GM18508 (cell line): ENCODE measurements around the gene FANCF.
"Not testable (repeated sequence)": the region's sequence is repeated elsewhere in the genome, so short reads cannot be mapped to it uniquely, and the experiment has no call there.

Experiments used
- ATAC-seq: cut with Tn5 transposase; IDR thresholded peaks from one replicate; pipeline ENCODE4 v1.9.1; 2021; ENCODE audit warnings: moderate number of reproducible peaks; ENCODE audit not compliant: insufficient read depth, unreplicated experiment

The FANCF gene

DNA sequence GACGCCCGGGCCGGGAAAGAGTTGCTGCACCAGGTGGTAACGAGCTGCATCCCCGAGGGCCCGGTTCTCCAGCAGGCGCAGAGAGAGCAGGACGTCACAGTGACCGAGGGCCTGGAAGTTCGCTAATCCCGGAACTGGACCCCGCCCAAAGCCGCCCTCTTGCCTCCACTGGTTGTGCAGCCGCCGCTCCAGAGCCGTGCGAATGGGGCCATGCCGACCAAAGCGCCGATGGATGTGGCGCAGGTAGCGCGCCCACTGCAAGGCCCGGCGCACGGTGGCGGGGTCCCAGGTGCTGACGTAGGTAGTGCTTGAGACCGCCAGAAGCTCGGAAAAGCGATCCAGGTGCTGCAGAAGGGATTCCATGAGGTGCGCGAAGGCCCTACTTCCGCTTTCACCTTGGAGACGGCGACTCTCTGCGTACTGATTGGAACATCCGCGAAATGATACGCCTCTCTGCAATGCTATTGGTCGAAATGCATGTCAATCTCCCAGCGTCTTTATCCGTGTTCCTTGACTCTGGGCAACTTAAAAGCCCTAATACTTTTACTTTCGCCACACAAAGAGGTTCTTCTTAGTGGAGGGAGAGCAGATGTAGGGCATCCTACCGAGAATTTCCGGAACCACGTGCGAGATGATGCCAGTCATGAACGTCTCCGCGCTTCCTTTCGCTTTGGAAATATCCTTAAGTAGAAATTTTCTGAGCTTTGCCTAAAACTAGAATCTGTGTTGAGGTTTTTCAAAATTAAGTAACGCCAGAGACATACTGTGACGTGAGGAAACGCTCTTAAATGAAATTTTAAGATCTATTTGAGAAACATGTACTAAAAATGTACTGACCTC is at the start of gene FANCF:
Gene FANCF, minus strand, starts transcription at position 376 of the 840 bp plus-strand sequence. Its CDS starts 13 bp downstream, at position 363.
- peak; percentile 95 for ATAC-seq

- ATAC-seq = no peak
Observed at GRCh38 chr11:22674470-22675439, 49.1 kb upstream of the FANCF start.

- ATAC-seq = no peak
Observed at GRCh38 chr11:22671751-22672150, 46.1 kb upstream of the FANCF start.

GRCh38 chr11:22670830-22671229 is 45.2 kb upstream of the FANCF start:
- ATAC-seq = peak; percentile 39

- no peak for ATAC-seq
Observed at GRCh38 chr11:22669368-22669767, 43.7 kb upstream of the FANCF start.

GRCh38 chr11:22668005-22668796 is 42.6 kb upstream of the FANCF start:
- no peak for ATAC-seq

DNA sequence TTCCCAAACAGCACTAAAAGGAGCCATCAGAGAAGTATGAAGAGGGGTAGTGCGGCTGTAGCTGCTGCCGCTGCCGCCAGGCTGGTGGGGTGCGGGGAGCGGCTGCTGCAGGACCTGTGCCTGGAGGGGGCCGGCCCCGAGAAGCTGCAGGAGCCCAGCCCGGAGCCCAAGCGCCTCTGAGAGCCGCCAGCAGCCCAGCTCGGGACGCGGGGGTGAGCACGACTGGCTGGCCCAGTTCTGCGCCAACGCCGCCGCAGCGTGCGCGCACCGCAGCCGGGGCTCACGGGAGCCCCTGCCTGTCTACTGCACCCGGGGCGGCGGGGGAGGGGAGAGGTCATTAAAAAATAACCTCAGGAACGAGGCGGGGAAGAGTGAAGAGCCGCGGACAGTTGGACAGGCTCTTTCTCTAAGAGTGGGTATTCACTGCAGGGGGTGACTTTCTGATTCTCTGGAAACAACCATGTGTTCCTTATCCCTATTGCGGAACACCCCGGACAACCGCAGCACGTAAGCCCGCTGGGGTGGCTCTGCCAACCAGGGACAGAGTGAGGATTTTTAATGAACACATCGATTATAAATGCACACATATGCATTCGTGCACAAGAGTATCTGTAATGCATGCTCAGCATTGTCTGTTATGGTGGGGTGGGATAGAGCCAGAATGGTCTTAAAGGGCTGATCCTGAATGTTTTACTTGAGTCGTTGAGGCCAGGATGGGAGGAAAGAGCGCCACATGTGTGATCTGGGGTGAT is 41.2 kb upstream of the FANCF start:
- ATAC-seq = no peak

GRCh38 chr11:22666325-22666687 is 40.7 kb upstream of the FANCF start, which contains the start of gene GAS2:
TSS of gene GAS2 (plus strand) at chr11:22666611. CDS start at chr11:22674870, 8,259 bp downstream.
- no peak for ATAC-seq

GRCh38 chr11:22659783-22660182 is 34.2 kb upstream of the FANCF start:
- no peak for ATAC-seq

GRCh38 chr11:22657101-22657694 is 31.6 kb upstream of the FANCF start:
- ATAC-seq = peak; percentile 89

GRCh38 chr11:22656130-22656529 is 30.5 kb upstream of the FANCF start:
- no peak for ATAC-seq

DNA sequence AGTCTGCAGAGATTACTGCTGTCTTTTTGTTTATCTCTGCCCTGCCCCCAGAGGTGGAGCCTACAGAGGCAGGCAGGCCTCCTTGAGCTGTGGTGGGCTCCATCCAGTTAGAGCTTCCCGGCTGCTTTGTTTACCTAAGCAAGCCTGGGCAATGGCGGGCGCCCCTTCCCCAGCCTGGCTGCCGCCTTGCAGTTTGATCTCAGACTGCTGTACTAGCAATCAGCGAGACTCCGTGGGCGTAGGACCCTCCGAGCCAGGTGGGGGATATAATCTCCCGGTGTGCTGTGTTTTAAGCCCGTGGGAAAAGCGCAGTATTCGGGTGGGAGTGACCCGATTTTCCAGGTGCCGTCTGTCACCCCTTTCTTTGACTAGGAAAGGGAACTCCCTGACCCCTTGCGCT is 26.7 kb upstream of the FANCF start:
- ATAC-seq = not testable (repeated sequence)

- no peak for ATAC-seq
Observed at GRCh38 chr11:22641559-22641958, 15.9 kb upstream of the FANCF start.

GRCh38 chr11:22640862-22641261 is 15.2 kb upstream of the FANCF start:
- ATAC-seq = no peak

- no peak for ATAC-seq
Observed at GRCh38 chr11:22635689-22636088, 10.1 kb upstream of the FANCF start.

DNA sequence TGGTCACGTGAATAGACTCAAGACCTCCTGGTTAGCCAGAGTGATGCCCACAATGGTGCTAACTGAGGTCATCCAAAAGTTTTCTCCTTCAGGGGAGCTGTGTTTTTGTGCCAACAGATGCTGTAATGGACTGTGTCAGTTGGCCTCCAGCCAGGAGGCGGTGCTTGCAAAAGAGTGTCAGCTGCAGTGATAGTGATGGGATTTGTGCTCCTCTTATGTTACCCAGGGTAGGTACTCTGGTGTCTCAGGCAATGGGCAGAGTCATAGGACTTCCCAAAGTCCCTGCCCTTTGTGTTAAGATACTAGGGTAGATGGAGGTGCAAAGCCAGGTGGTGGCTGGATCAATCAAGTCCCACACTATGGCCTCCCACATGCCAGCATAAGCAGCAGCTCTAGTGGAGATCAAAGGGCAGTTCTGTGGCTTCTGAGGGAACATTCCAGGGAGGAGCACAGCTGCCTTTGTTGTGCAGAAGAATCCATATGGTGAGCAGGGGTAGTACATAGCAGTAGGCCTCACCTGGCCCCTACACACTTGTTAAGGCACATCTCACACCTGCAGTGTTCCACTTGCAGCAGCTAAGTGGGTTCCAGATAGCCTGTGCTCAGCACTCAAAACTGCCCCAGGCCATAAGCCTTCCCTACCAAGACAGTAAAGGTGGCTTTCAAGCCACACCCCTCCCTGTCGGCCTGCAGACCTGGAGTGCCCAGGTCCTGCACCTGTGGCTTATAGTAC is 9.4 kb upstream of the FANCF start:
- ATAC-seq = no peak

DNA sequence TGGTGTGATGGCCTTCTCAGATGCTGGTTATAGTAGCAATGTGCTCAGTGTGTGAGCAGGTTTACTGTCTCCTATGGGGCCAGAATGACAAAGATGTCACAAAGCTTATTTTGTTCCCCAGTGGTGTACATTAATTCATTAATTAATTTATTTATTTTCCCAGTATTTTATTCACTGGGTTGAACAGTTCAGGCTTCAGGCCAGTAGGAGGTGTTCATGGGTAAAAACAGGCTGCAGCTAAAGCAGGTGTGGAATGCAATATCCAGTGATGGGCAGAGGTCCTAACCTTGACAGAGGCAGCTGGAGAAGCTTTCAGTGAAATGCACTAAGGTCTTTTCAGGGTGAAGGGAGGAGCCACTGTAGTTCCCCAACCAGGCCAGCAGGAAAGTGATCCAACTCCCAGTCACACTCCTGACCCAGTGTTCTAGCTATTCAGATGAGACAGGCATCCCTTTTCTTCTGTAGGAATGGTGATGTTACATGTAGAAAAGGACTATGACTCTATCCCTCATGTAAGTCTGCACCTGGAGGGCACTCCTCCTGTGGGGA is 7.8 kb upstream of the FANCF start:
- no peak for ATAC-seq

GRCh38 chr11:22627421-22627820 is 1.8 kb upstream of the FANCF start:
- no peak for ATAC-seq
